Measurements from ENCODE around the gene SLC6A20. TPM values are rescaled to one million over a fixed set of nuclear protein-coding genes. Genes with fewer than 3 reads are reported as not detected.

Gene SLC6A20
- total RNA-seq, 1 experiment from 2014 or later = 0.09 TPM

DNA sequence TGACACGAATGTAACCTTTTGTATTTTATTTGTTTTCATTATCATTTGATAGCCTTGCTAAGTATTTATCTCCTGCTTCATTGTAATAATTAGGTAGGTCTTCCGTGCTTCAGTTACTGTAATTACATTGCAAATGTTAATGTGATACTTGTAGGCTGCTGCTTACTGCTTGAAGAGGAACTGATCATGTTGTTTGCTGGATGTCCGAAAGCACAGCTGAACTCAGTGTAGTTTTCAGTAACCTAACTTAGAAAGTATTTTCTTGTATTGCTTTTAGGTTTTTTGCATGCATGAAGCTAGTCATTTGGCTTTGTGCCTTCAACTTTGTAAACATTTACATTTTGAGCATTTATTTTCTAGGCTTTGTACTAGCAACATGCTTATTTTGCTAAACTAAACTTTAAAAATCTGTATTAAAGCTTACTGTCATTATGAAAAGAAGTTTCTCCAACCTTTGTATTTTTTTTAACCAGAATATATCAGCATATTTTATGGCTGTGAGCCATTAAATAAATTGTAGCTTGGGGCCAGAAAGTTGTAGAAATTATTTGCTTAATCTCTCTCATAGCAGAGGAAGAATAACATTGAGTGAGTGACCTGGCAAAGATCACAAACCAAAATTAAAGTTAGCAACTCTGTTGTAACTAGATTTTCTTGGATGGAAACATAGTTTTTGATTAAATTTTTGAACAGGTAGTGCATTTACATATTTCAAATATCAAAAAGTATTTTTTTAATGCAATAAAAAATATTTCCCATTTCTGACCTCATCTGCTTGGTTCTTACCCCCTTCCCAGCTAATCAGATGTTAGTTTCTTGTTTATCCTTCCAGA is 76.5 kb downstream of the SLC6A20 start:
- Mint-ChIP-seq H3K36me3 (ENCODE audit: insufficient read depth in 1 of 3, low read depth in 3 of 3) (peaks cover 28 to 58% (median 50%) of the 10 kb centered on the region in 3 experiments; a peak in 6 of 7 replicates), H3K4me3 (no peak overlapping the region), H3K27ac (peak overlapping the region in 1 of 3 experiments; percentile 74; a peak in 2 of 7 replicates), H3K4me1 (no peaks in the 10 kb centered on the region), H3K27me3 (ENCODE audit: low read depth) (no peaks in the 10 kb centered on the region), H3K9me3 (no peaks in the 10 kb centered on the region)
- no peaks in the 10 kb centered on the region for H3K79me2 ChIP-seq (ENCODE audit: insufficient read depth, low read length)
- no peak overlapping the region for H3K18ac ChIP-seq (ENCODE audit: insufficient read length, low read depth, low read length)
- no peak overlapping the region for H3K23ac ChIP-seq (ENCODE audit: insufficient read length, low read depth, low read length)
- peaks cover 2% of the 10 kb centered on the region for H4K20me1 ChIP-seq (ENCODE audit: control insufficient read depth, insufficient read depth, insufficient read length)
- no peak overlapping the region for H2AK5ac ChIP-seq (ENCODE audit: insufficient read length, low read length)
- H3K4me1 ChIP-seq (ENCODE audit: insufficient read depth, low read length) = no peaks in the 10 kb centered on the region
- H2BK12ac ChIP-seq (ENCODE audit: insufficient read length, low read depth, low read length) = no peak overlapping the region
- H3K27me3 ChIP-seq (ENCODE audit: insufficient read depth, low read length) = no peaks in the 10 kb centered on the region
- no peak overlapping the region for H2BK20ac ChIP-seq (ENCODE audit: low read depth, low read length, poor library complexity, severe bottlenecking)
- H3K79me1 ChIP-seq (ENCODE audit: insufficient read depth, low read depth, low read length, poor library complexity, severe bottlenecking) = no peaks in the 10 kb centered on the region
- no peak overlapping the region for H4K5ac ChIP-seq (ENCODE audit: insufficient read length, low read depth, low read length)
- no peak overlapping the region for H3K27ac ChIP-seq (ENCODE audit: insufficient read length, low read depth, low read length)
- no peak overlapping the region for H2AFZ ChIP-seq (ENCODE audit: low read length)
- no peak overlapping the region for H3K56ac ChIP-seq (ENCODE audit: insufficient read length, low read depth, low read length)
- no peak overlapping the region for H4K8ac ChIP-seq (replicated peaks; ENCODE audit: insufficient read length, low read depth, low read length)
- TF ChIP-seq, protein P1, sequence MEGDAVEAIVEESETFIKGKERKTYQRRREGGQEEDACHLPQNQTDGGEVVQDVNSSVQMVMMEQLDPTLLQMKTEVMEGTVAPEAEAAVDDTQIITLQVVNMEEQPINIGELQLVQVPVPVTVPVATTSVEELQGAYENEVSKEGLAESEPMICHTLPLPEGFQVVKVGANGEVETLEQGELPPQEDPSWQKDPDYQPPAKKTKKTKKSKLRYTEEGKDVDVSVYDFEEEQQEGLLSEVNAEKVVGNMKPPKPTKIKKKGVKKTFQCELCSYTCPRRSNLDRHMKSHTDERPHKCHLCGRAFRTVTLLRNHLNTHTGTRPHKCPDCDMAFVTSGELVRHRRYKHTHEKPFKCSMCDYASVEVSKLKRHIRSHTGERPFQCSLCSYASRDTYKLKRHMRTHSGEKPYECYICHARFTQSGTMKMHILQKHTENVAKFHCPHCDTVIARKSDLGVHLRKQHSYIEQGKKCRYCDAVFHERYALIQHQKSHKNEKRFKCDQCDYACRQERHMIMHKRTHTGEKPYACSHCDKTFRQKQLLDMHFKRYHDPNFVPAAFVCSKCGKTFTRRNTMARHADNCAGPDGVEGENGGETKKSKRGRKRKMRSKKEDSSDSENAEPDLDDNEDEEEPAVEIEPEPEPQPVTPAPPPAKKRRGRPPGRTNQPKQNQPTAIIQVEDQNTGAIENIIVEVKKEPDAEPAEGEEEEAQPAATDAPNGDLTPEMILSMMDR (conservative IDR thresholded peaks at IDR 0.05) = no peak
- no peak overlapping the region for H3K4me2 ChIP-seq (ENCODE audit: insufficient read depth, insufficient read length, low read length)
- DNase-seq = no peak
- H3T11ph ChIP-seq (ENCODE audit: low read length) = no peak overlapping the region
- no peak overlapping the region for H3K14ac ChIP-seq (ENCODE audit: insufficient read depth, low read length)
- no peak overlapping the region for H2BK120ac ChIP-seq (ENCODE audit: low read depth, low read length, poor library complexity, severe bottlenecking)
- H3K4ac ChIP-seq (ENCODE audit: low read depth, low read length) = no peak overlapping the region
- WGBS (ENCODE audit: extremely low coverage, insufficient read length, low lambda C conversion rate) = no CpG with 5 or more reads among the region's 3 CpGs
- H3K9ac ChIP-seq (ENCODE audit: extremely low read depth, insufficient read length, low read length) = no peak overlapping the region
- no peak overlapping the region for H2BK15ac ChIP-seq (ENCODE audit: low read depth, low read length)
- no peak overlapping the region for H2BK5ac ChIP-seq (ENCODE audit: insufficient read length, low read length)
- no peaks in the 10 kb centered on the region for H3K9me3 ChIP-seq (ENCODE audit: control insufficient read depth, low read depth, low read length)
- H4K91ac ChIP-seq (ENCODE audit: insufficient read length, low read depth, low read length) = no peak overlapping the region
- H3K23me2 ChIP-seq (ENCODE audit: insufficient read length, low read depth, low read length, poor library complexity, severe bottlenecking) = no peaks in the 10 kb centered on the region
